ENCODE results near the gene DDX59.
"Not testable (repeated sequence)": the region's sequence is repeated elsewhere in the genome, so short reads cannot be mapped to it uniquely, and the experiment has no call there.

The DDX59 gene

GRCh38 chr1:200670242-200671118 is 773 bp upstream of the DDX59 start:
- peak; percentile 55 for DNase-seq

- no peak for DNase-seq
Measured at GRCh38 chr1:200668514-200669313, 993 bp downstream of the DDX59 start.

GRCh38 chr1:200666309-200666708 is 3.4 kb downstream of the DDX59 start:
- no peak for DNase-seq

- DNase-seq = no peak
Measured at GRCh38 chr1:200665861-200666260, 3.8 kb downstream of the DDX59 start.

- DNase-seq = no peak
Measured at GRCh38 chr1:200660719-200661118, 9.0 kb downstream of the DDX59 start.

- DNase-seq = no peak
Measured at GRCh38 chr1:200659269-200659668, 10.4 kb downstream of the DDX59 start.

- no peak for DNase-seq
Measured at GRCh38 chr1:200658037-200658818, 11.5 kb downstream of the DDX59 start.

GRCh38 chr1:200654660-200655059 is 15.0 kb downstream of the DDX59 start:
- no peak for DNase-seq

GRCh38 chr1:200653022-200653462 is 16.7 kb downstream of the DDX59 start:
- no peak for DNase-seq

GRCh38 chr1:200652378-200652777 is 17.3 kb downstream of the DDX59 start:
- DNase-seq = no peak

GRCh38 chr1:200646515-200646914 is 23.2 kb downstream of the DDX59 start:
- DNase-seq = no peak

GRCh38 chr1:200644021-200644420 is 25.7 kb downstream of the DDX59 start:
- DNase-seq = no peak

GRCh38 chr1:200642481-200642880 is 27.2 kb downstream of the DDX59 start:
- no peak for DNase-seq

GRCh38 chr1:200640963-200641401 is 28.7 kb downstream of the DDX59 start:
- no peak for DNase-seq

GRCh38 chr1:200640373-200640962 is 29.2 kb downstream of the DDX59 start:
- no peak for DNase-seq

GRCh38 chr1:200638073-200638472 is 31.6 kb downstream of the DDX59 start:
- DNase-seq = no peak

- DNase-seq = no peak
Measured at GRCh38 chr1:200636681-200637080, 33.0 kb downstream of the DDX59 start.

- no peak for DNase-seq
Measured at GRCh38 chr1:200634261-200635122, 35.2 kb downstream of the DDX59 start.

GRCh38 chr1:200631375-200631774 is 38.3 kb downstream of the DDX59 start:
- no peak for DNase-seq

GRCh38 chr1:200630515-200630899 is 39.2 kb downstream of the DDX59 start:
- not testable (repeated sequence) for DNase-seq

GRCh38 chr1:200629876-200630514 is 39.7 kb downstream of the DDX59 start:
- DNase-seq = no peak
